Measurements from ENCODE around the gene PSMC1.

Gene PSMC1

DNA sequence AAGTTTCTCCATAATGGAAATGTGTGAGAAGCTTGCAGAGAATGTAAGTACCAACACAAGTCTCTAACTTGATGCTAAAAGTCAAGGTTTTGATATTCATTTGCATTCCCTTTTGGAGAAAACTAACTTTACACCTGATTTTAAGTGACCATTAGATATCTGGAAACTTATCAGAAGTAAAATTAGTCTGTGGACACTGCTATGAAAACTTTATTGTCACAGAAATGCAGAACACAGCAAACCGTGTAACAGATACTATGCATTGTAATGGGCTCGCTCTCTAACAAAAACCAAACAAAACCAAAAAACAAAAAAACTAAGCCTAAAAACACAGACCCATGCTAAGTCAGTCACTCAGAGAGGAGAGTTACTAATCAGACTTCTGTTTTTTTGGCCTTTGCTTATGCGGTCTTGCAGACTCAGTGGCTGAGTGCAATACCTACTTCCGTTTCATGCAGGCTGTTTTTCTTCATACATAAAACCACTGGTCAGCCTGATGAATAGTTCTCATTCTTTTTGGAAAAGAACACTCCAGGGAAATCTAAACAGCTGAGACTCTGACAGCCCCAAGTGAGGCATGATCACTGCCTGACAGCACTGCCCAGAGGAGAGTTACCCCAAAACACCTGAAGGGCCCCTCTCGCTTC is 39.6 kb downstream of the PSMC1 start:
- H3K4me3 ChIP-seq (ENCODE audit: low read depth, low read length), result no peak overlapping the region
- TF ChIP-seq, protein P1, sequence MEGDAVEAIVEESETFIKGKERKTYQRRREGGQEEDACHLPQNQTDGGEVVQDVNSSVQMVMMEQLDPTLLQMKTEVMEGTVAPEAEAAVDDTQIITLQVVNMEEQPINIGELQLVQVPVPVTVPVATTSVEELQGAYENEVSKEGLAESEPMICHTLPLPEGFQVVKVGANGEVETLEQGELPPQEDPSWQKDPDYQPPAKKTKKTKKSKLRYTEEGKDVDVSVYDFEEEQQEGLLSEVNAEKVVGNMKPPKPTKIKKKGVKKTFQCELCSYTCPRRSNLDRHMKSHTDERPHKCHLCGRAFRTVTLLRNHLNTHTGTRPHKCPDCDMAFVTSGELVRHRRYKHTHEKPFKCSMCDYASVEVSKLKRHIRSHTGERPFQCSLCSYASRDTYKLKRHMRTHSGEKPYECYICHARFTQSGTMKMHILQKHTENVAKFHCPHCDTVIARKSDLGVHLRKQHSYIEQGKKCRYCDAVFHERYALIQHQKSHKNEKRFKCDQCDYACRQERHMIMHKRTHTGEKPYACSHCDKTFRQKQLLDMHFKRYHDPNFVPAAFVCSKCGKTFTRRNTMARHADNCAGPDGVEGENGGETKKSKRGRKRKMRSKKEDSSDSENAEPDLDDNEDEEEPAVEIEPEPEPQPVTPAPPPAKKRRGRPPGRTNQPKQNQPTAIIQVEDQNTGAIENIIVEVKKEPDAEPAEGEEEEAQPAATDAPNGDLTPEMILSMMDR (IDR thresholded peaks at IDR 0.05; ENCODE audit: borderline replicate concordance, insufficient read depth, low read depth, low read length), result no peak

DNA sequence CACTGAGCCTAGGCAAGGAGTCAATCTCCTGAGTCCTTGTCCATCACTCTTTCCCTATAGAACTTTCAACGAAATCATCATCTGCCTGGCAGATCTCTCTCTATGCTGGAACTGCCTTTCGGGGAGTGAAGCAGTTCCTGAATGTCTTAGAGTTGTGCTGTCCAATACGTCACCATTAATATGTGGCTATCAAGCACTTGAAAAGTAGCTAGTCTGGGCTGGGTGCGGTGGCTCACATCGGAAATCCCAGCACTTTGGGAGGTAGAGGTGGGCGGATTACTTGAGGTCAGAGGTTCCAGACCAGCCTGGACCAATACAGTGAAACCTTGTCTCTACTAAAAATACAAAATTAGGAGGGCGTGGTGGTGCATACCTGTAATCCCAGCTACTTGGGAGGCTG is 40.3 kb downstream of the PSMC1 start:
- TF ChIP-seq, protein P1 (IDR thresholded peaks at IDR 0.05; ENCODE audit: borderline replicate concordance, insufficient read depth, low read depth, low read length), result no peak
- H3K4me3 ChIP-seq (ENCODE audit: low read depth, low read length), result no peak overlapping the region

DNA sequence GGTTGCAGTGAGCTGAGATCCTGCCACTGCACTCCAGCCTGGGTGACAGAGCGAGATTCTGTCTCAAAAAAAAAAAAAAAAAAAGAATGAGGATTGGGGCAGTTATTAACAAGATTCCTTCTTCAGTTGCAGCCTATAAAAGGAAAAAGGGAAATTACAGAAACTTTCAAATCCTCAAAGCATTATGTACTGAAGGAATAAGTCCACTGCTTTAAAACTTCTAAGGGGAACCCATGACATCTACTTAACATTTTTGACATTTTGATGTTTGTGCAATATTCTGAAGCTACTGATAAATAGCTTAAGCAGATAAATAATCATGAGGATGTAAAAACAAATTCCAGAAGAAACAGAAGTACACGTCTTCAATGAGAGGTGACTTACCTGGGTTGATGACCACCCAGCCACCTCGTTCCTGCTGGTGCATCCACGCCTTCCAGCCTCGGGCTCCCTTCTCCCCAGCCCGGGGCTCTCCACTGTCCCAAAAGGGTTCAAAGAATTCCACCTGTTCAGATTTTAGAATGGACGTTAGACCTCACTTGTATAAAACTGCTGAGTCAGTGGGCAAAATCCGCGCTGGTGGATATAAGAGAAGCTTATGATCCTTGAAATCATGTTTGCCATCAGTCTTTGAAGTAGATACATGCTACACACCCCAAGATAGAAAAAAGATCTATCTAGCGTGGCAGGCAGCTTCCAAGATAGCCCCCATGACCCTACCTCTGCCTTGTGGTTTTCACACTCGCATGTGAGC is 41.7 kb downstream of the PSMC1 start:
- TF ChIP-seq, protein P1 (IDR thresholded peaks at IDR 0.05; ENCODE audit: borderline replicate concordance, insufficient read depth, low read depth, low read length), result no peak
- no peak overlapping the region for H3K4me3 ChIP-seq (ENCODE audit: low read depth, low read length)

DNA sequence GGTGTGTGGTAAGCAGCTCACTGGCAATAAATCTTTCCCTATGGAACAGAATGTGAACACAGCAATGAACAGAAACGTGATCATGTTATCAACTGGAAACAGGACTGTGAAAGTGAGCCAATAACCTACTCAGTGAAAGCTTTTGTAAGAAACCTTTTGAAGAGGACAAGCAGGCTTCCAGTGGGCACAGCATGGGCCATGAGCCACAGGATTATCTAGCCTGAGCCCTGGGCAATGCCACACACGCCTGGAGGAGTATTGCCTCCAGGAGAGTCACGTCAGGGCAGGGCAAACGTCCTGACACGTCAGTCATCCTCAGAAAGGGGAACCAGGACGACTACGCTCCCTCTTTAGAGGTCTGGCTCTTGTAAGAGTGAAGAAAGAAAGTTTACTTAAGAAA is 43.1 kb downstream of the PSMC1 start:
- H3K4me3 ChIP-seq (ENCODE audit: low read depth, low read length), result no peak overlapping the region
- TF ChIP-seq, protein P1 (IDR thresholded peaks at IDR 0.05; ENCODE audit: borderline replicate concordance, insufficient read depth, low read depth, low read length), result no peak

DNA sequence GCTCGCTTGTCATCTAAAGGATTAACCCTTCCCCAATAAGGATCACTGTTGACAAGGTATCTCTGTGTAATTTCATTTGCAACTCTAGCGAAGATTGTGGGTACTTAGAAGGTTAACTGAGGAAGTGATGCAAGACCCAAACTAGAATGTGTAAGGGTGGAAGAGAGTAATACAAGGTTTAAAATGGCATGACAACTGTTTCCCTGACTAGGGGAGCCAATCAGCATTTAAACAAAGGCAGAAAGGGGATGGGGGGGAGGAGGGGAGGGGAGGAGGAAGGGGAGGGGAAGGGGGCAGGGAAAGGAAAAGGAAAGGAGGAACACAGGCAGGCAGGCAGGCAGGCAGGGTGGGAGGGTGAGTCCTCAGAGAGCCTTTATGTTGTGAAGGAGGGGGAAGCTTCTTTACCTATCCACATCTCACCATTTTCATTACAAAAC is 44.3 kb downstream of the PSMC1 start:
- TF ChIP-seq, protein P1 (IDR thresholded peaks at IDR 0.05; ENCODE audit: borderline replicate concordance, insufficient read depth, low read depth, low read length), result no peak
- H3K4me3 ChIP-seq (ENCODE audit: low read depth, low read length), result no peak overlapping the region

DNA sequence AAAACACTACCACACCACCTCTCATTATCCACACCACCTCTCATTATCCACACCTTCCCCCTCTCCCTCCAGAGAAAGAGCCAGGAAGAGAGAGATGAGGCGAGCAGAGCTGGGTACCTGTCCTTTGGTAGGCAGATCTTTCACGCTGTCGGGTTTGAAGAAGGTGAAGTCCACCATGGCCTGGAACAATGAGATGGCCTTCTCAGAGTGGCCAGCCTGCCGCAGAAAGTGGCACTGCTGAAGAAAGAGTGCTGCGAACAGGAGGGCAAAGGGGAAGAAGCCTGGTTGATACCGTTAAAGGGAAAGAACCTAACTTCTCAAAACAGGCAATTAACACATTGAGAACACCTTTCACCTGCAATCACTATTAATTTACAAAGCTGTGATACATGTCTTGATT is 44.8 kb downstream of the PSMC1 start:
- TF ChIP-seq, protein P1 (IDR thresholded peaks at IDR 0.05; ENCODE audit: borderline replicate concordance, insufficient read depth, low read depth, low read length), result no peak
- no peak overlapping the region for H3K4me3 ChIP-seq (ENCODE audit: low read depth, low read length)

DNA sequence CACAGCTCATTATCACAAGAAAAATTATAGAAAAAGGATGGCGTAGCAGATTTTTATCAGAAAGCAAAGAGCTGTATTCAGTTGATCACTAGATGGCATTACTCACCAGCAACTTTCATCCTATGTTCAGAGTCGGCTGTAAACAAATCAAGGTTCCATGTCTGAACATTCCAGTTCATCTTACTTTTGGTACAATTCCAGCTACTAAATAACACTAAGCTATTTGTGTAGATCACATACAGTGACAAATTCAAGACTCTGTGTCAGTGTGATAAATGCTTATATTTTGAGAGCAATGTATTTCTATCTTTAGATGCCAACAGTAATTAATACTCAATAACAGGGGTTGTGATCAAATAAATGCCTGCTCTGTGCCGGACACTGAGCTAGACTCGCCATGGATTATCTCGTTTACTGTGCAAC is 45.3 kb downstream of the PSMC1 start:
- H3K4me3 ChIP-seq (ENCODE audit: low read depth, low read length), result no peak overlapping the region
- TF ChIP-seq, protein P1 (IDR thresholded peaks at IDR 0.05; ENCODE audit: borderline replicate concordance, insufficient read depth, low read depth, low read length), result no peak
